GM19099 (cell line): ENCODE measurements around the gene TMEM61.

Source experiments
- POLR2A ChIP-seq: IDR thresholded peaks from 3 replicates; pipeline ENCODE4 v1.6.1; 2011; ENCODE audit warnings: low read depth; ENCODE audit not compliant: insufficient read length; ENCODE audit errors: extremely low read depth

The TMEM61 gene

GRCh38 chr1:54975356-54976108 is 4.9 kb upstream of the TMEM61 start:
- no peak for TF ChIP-seq POLR2A

GRCh38 chr1:54976747-54977146 is 3.7 kb upstream of the TMEM61 start:
- TF ChIP-seq POLR2A: no peak

GRCh38 chr1:54977533-54978297 is 2.7 kb upstream of the TMEM61 start:
- no peak for TF ChIP-seq POLR2A

- TF ChIP-seq POLR2A: no peak
These were observed 1.7 kb upstream of the TMEM61 start for GRCh38 chr1:54978528-54979326.

DNA sequence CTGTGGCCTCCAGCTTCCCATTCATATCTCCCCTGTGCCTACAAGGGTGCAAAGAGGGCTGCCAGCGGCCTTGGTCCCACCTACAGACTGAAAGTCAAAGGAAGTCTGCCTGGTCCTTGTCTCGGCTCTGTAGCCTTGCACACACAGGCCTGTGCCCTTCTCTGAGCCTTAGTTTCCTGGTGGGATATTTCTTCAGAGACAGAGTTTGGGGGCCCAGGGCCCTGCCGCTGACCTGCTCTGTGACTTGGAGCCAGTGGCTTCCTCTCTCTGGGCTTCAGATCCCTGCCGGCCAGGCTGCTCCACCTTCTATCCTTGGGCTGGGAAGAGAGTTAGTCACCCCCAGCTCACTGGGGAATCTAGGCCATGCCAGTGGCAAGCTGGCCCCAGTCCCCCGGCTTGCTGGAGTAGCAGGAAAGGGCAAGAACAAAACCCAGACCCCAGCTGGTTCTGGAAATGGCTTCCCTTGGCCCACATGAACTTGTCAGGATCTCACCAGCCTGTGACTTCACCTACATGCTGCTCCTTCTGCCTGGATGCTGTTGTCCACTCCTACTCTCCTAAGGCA is 1.0 kb upstream of the TMEM61 start:
- no peak for TF ChIP-seq POLR2A

GRCh38 chr1:54980046-54980527 is 341 bp upstream of the TMEM61 start:
- TF ChIP-seq POLR2A: no peak

- TF ChIP-seq POLR2A: no peak
These were observed 1.0 kb downstream of the TMEM61 start for GRCh38 chr1:54981466-54981865.

- no peak for TF ChIP-seq POLR2A
These were observed 2.3 kb downstream of the TMEM61 start for GRCh38 chr1:54982739-54983138.

GRCh38 chr1:54984131-54984842 is 3.9 kb downstream of the TMEM61 start:
- TF ChIP-seq POLR2A: no peak

GRCh38 chr1:54985556-54985955 is 5.1 kb downstream of the TMEM61 start:
- no peak for TF ChIP-seq POLR2A

GRCh38 chr1:54986025-54986424 is 5.6 kb downstream of the TMEM61 start:
- TF ChIP-seq POLR2A: no peak

DNA sequence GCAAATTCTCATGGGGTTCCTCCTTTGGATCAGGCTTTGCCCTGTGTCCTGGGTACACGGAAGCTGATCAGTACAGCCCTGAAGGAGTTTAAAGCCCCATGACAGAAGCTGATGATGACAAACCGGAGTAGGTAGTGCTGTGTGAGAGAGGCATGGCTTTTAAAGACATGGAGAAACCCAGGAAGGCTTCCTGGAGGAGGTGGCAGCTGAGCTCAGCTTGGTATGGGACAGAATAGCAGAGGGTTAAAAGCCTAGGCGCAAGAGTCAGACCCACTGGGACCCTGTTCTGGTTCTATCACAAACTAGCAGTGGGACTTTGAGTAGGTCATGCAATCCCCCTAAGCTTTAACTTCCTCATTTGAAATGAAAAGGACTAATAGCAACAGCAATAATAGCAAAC is 6.1 kb downstream of the TMEM61 start:
- no peak for TF ChIP-seq POLR2A

- no peak for TF ChIP-seq POLR2A
These were observed 7.0 kb downstream of the TMEM61 start for GRCh38 chr1:54987427-54987826.

DNA sequence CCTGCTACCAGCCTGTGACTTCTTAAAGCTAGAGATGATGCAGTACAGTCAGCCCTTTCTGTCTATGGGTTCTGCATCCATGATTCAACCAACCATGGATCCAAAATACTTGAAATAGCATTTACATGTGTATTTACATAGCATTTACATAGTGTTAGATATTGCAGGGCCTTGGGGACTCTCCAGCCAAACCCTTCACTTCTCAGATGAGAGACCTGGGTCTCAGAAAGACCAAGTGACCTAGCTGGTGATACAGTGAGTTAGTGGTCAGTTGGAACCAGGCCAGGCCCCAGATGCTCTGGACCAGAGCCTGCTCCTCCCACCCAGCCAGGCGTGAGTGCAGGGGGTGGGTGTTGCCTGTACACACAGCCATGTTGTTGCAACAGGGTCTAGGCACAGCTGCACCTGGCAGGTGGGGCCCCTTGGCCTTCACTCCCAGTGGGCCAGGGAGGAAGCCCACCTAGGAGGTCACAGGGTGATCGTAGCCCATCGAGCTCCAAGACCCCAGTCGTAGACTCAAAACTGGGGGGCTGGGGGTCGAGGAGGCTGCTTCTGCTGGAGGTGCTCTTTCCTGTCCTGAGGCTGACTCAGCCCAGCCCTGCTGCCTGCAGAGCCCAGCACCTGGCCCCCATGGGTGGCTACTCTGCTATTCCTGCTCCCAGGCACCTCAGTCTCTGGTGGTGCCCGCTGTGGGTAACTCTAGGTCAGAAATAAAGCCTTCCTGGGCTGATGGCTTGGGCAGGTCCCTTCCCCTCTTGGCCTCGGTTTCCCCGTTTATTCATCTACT is 7.7 kb downstream of the TMEM61 start:
- no peak for TF ChIP-seq POLR2A

GRCh38 chr1:54988975-54989374 is 8.5 kb downstream of the TMEM61 start:
- no peak for TF ChIP-seq POLR2A
